H1 (cell line): ENCODE measurements around the gene RMP24.

Source experiments
- CTCF ChIA-PET: fragments of 300-600 bp; sonication (Branson Sonifier 250); formaldehyde crosslinking; loops from one replicate; lab custom pipeline; 2021; ENCODE audit not compliant: partially characterized antibody; lab: Charles Lee
- POLR2A ChIA-PET: fragments of 300-600 bp; sonication (Branson Sonifier 250); formaldehyde crosslinking; loops from one replicate; lab custom pipeline; 2021; ENCODE audit warnings: inconsistent platforms; ENCODE audit not compliant: partially characterized antibody; lab: Charles Lee
- DNase-seq, 2 experiments: peaks; one replicate each; pipeline versions ENCODE4 v3.0.0 to v3.0.0-alpha.2; 2010 to 2022; ENCODE audit warnings: low spot score in 2 of 2, low read depth in 1 of 2, mixed read lengths in 1 of 2
- FAIRE-seq: peaks from 2 replicates; lab custom pipeline; 2011; peaks lifted over from hg19 to GRCh38; lab: Jason Lieb, UNC
- H2AFZ ChIP-seq: 2 replicates; pipeline ENCODE4 v1.8.1; 2012; ENCODE audit warnings: low read length, inconsistent platforms
- H2AK5ac ChIP-seq: 2 replicates; pipeline ENCODE4 v1.6.1; 2013; ENCODE audit warnings: low read depth, low read length
- H2BK120ac ChIP-seq: replicated peaks from 2 replicates; pipeline ENCODE3; 2013; ENCODE audit warnings: low read depth, low read length, inconsistent platforms
- H2BK12ac ChIP-seq: 2 replicates; pipeline ENCODE4 v1.6.1; 2013; ENCODE audit warnings: low read depth, low read length
- H2BK15ac ChIP-seq: 2 replicates; pipeline ENCODE4 v1.6.1; 2013; ENCODE audit warnings: low read length
- H2BK20ac ChIP-seq: 2 replicates; pipeline ENCODE4 v1.6.1; 2013; ENCODE audit warnings: low read length
- H2BK5ac ChIP-seq: 2 replicates; pipeline ENCODE4 v1.6.1; 2013; ENCODE audit warnings: low read depth, low read length
- H3K14ac ChIP-seq: 2 replicates; pipeline ENCODE4 v1.6.1; 2013; ENCODE audit warnings: inconsistent platforms; ENCODE audit not compliant: insufficient read length
- H3K18ac ChIP-seq: 2 replicates; pipeline ENCODE4 v1.6.1; 2013; ENCODE audit warnings: low read length; ENCODE audit errors: extremely low read depth
- H3K23ac ChIP-seq: 2 replicates; pipeline ENCODE4 v1.6.1; 2013; ENCODE audit warnings: inconsistent platforms; ENCODE audit not compliant: insufficient read length
- H3K23me2 ChIP-seq: 2 replicates; pipeline ENCODE4 v1.6.1; 2013; ENCODE audit warnings: low read depth, low read length
- H3K27ac ChIP-seq: 2 replicates; pipeline ENCODE4 v1.6.1; 2011; ENCODE audit warnings: low read depth, low read length, inconsistent platforms
- H3K27me3 ChIP-seq, 4 experiments: replicated peaks in 1 of 4; 1 replicate in 1 of 4; 2 replicates in 3 of 4; pipeline versions ENCODE4 v1.6.1 to v1.8.1; 2011 to 2013; ENCODE audit warnings: low read length in 3 of 4, mild to moderate bottlenecking in 3 of 4, inconsistent platforms in 2 of 4, mixed read lengths in 2 of 4, moderate library complexity in 1 of 4; ENCODE audit not compliant: control insufficient read depth in 3 of 4, insufficient read depth in 3 of 4; ENCODE audit errors: extremely low read depth in 1 of 4
- H3K36me3 ChIP-seq, 4 experiments: 2 replicates each; pipeline versions ENCODE4 v1.6.1 to v1.8.1; 2011 to 2013; ENCODE audit warnings: mild to moderate bottlenecking in 4 of 4, low read length in 3 of 4, moderate library complexity in 2 of 4, control low read depth in 1 of 4, inconsistent platforms in 1 of 4; ENCODE audit not compliant: insufficient read depth in 4 of 4, control insufficient read depth in 2 of 4
- H3K4ac ChIP-seq: replicated peaks from 2 replicates; pipeline ENCODE3; 2013; ENCODE audit warnings: low read length, low read depth, mixed read lengths, inconsistent platforms; ENCODE audit not compliant: insufficient read length
- H3K4me1 ChIP-seq, 4 experiments: replicated peaks in 1 of 4; 1 replicate in 1 of 4; 2 replicates in 3 of 4; pipeline versions ENCODE4 v1.6.1 to v1.8.1; 2011 to 2013; ENCODE audit warnings: low read length in 3 of 4, inconsistent platforms in 2 of 4, mixed read lengths in 1 of 4; ENCODE audit not compliant: insufficient read depth in 4 of 4, control insufficient read depth in 3 of 4
- H3K4me2 ChIP-seq, 2 experiments: 2 replicates each; pipeline versions ENCODE4 v1.6.1 to v1.8.1; 2011 to 2013; ENCODE audit warnings: low read depth in 2 of 2, low read length in 2 of 2, control low read depth in 1 of 2, inconsistent platforms in 1 of 2, mild to moderate bottlenecking in 1 of 2; ENCODE audit not compliant: insufficient read depth in 1 of 2
- H3K4me3 ChIP-seq, 4 experiments: fragments of 200-600, 300-600 bp in 1 of 4; sonication (generic), shearing (Covaris generic), sonication (Bioruptor Twin) in 1 of 4; 2 replicates each; pipeline versions ENCODE4 v1.5.1 to v1.8.1; 2011 to 2016; ENCODE audit warnings: low read length in 4 of 4, low read depth in 3 of 4, control low read depth in 2 of 4, inconsistent platforms in 2 of 4, mild to moderate bottlenecking in 2 of 4, mixed read lengths in 1 of 4, moderate library complexity in 1 of 4; ENCODE audit not compliant: insufficient read depth in 2 of 4; ENCODE audit errors: extremely low read depth in 1 of 4
- H3K56ac ChIP-seq: replicated peaks from 2 replicates; pipeline ENCODE3; 2013; ENCODE audit warnings: low read depth, mild to moderate bottlenecking, mixed read lengths, low read length, inconsistent platforms; ENCODE audit not compliant: insufficient read length
- H3K79me1 ChIP-seq: 2 replicates; pipeline ENCODE4 v1.6.1; 2013; ENCODE audit warnings: low read depth, low read length, control low read depth
- H3K79me2 ChIP-seq, 2 experiments: 2 replicates each; pipeline versions ENCODE4 v1.6.1 to v1.8.1; 2012 to 2013; ENCODE audit warnings: low read length in 2 of 2, mild to moderate bottlenecking in 2 of 2, inconsistent platforms in 1 of 2; ENCODE audit not compliant: insufficient read depth in 2 of 2, control insufficient read depth in 1 of 2
- H3K9ac ChIP-seq, 4 experiments: replicated peaks in 1 of 4; 1 replicate in 1 of 4; 2 replicates in 3 of 4; pipeline versions ENCODE4 v1.6.1 to v1.8.1; 2011 to 2013; ENCODE audit warnings: low read depth in 3 of 4, low read length in 3 of 4, control low read depth in 2 of 4, mild to moderate bottlenecking in 2 of 4, moderate library complexity in 2 of 4, inconsistent platforms in 1 of 4; ENCODE audit errors: extremely low read depth in 1 of 4
- H3K9me3 ChIP-seq, 2 experiments: 2 replicates each; pipeline versions ENCODE4 v1.6.1 to v1.8.1; 2012 to 2013; ENCODE audit warnings: mild to moderate bottlenecking in 2 of 2, moderate library complexity in 2 of 2, control low read depth in 1 of 2, inconsistent platforms in 1 of 2, low read depth in 1 of 2, low read length in 1 of 2, mixed read lengths in 1 of 2; ENCODE audit not compliant: insufficient read depth in 2 of 2
- H4K20me1 ChIP-seq, 2 experiments: replicated peaks in 1 of 2; 2 replicates each; pipeline versions ENCODE3 to v1.8.1; 2011 to 2013; ENCODE audit warnings: inconsistent platforms in 2 of 2, low read length in 2 of 2, mild to moderate bottlenecking in 1 of 2; ENCODE audit not compliant: insufficient read depth in 2 of 2, control insufficient read depth in 1 of 2
- H4K5ac ChIP-seq: 2 replicates; pipeline ENCODE4 v1.6.1; 2013; ENCODE audit warnings: low read length, low read depth, mixed read lengths, inconsistent platforms; ENCODE audit not compliant: insufficient read length
- H4K8ac ChIP-seq: 2 replicates; pipeline ENCODE4 v1.8.0; 2013; ENCODE audit warnings: mild to moderate bottlenecking, moderate library complexity, low read length, inconsistent platforms; ENCODE audit not compliant: insufficient read depth; ENCODE audit errors: extremely low read depth
- H4K91ac ChIP-seq: replicated peaks from 2 replicates; pipeline ENCODE3; 2013; ENCODE audit warnings: low read length, mixed read lengths, inconsistent platforms; ENCODE audit not compliant: insufficient read length
- EZH2 ChIP-seq: fragments of 200-600 bp; sonication (generic); IDR thresholded peaks from 2 replicates; pipeline ENCODE4 v1.7.1; 2012; ENCODE audit warnings: low read depth, mild to moderate bottlenecking, moderate library complexity, low read length, inconsistent platforms; ENCODE audit not compliant: severe bottlenecking
- FOSL1 ChIP-seq: IDR thresholded peaks from 2 replicates; pipeline ENCODE4 v1.6.1; 2011; ENCODE audit warnings: mild to moderate bottlenecking, low read depth, low read length, moderate library complexity; ENCODE audit not compliant: insufficient read depth
- NRF1 ChIP-seq: IDR thresholded peaks from 2 replicates; pipeline ENCODE4 v1.6.1; 2011; ENCODE audit warnings: mild to moderate bottlenecking, low read depth, low read length, improper control_type of control experiment

The RMP24 gene

DNA sequence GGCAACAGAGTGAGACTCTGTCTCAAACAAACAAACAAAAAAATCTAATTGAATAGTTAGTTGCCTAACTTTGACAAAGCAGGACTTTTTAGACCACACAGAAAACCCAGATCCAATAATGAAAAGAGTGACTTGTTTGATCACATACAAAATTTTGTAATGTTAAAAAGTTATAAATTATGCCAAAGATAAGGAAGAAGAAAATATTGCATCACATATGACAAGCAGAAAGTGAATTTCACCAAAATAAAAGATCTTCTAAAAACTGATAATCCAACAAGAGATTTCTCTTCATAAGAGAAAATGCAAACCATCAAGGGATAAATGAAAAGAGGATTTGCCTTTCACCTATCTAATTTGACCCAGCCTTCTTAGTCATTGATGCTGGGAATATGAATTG lies 2.8 kb upstream of the RMP24 start:
- ChIA-PET POLR2A (no interaction called here), CTCF (no interaction called here)
- no peaks in the 10 kb centered on the region for H3K9me3 ChIP-seq
- H3K23ac ChIP-seq, result no peak overlapping the region
- no peak overlapping the region for H2AK5ac ChIP-seq
- 0 out of 2 replicates have a peak, but pooled peaks cover 2% of the 10 kb centered on the region for H3K79me1 ChIP-seq
- no peak overlapping the region for H3K14ac ChIP-seq
- H3K4me2 ChIP-seq, result no peak overlapping the region
- no peak overlapping the region for H2AFZ ChIP-seq
- peaks cover 0 to 8% (median 1%) of the 10 kb centered on the region in 4 experiments; a peak in 4 of 8 replicates for H3K36me3 ChIP-seq
- no peak overlapping the region for H4K8ac ChIP-seq
- no peak overlapping the region for H4K91ac ChIP-seq
- H3K56ac ChIP-seq, result no peak overlapping the region
- H2BK15ac ChIP-seq, result no peak overlapping the region
- no peak overlapping the region for H2BK5ac ChIP-seq
- no peak overlapping the region for H2BK120ac ChIP-seq
- peaks cover 6% of the 10 kb centered on the region for H3K23me2 ChIP-seq
- H3K4ac ChIP-seq, result no peak overlapping the region
- H2BK12ac ChIP-seq, result no peak overlapping the region
- H3K27me3 ChIP-seq, result no peaks in the 10 kb centered on the region
- peaks cover 3 to 19% of the 10 kb centered on the region in 2 experiments; a peak in 3 of 4 replicates for H3K79me2 ChIP-seq
- no peak overlapping the region for H3K18ac ChIP-seq
- no peak overlapping the region for H2BK20ac ChIP-seq
- H4K20me1 ChIP-seq, result no peaks in the 10 kb centered on the region
- DNase-seq, result no peak
- no peak overlapping the region for H4K5ac ChIP-seq
- peaks cover 0 to 4% (median 2%) of the 10 kb centered on the region in 4 experiments; a peak in 2 of 7 replicates for H3K4me1 ChIP-seq
- H3K4me3 ChIP-seq, result no peak overlapping the region
- H3K9ac ChIP-seq, result no peak overlapping the region
- no peak overlapping the region for H3K27ac ChIP-seq
- no peak for FAIRE-seq
- no peak for TF ChIP-seq EZH2
- no peak for TF ChIP-seq NRF1
- no peak for TF ChIP-seq FOSL1
